A549 (cell line): ENCODE measurements around the gene SVOPL. TPM values are rescaled to one million over a fixed set of nuclear protein-coding genes. Genes with fewer than 3 reads are reported as not detected.

Experiments used
- ATAC-seq, 2 experiments: fragments of 200-7000 bp in 1 of 2; fragments of >200 bp in 1 of 2; cut with Nextera tagmentation in 1 of 2; cut with Tn5 transposase in 1 of 2; 3 replicates each; pipeline versions ENCODE4 v1.8.0 to v1.9.1; 2018 to 2020; ENCODE audit warnings: mild to moderate bottlenecking in 1 of 2, moderate library complexity in 1 of 2
- CTCF ChIA-PET: fragments of 300-600 bp; sonication (Branson Sonifier 250); formaldehyde crosslinking; extraction: SDS; loops from one replicate; lab custom pipeline; 2021; ENCODE audit warnings: antibody characterized with exemption, inconsistent platforms; lab: Yijun Ruan, JAX
- POLR2A ChIA-PET: fragments of 350-600 bp; formaldehyde crosslinking; extraction: SDS; loops from one replicate; lab custom pipeline; 2021; ENCODE audit warnings: antibody characterized with exemption, inconsistent platforms; lab: Yijun Ruan, JAX
- DNase-seq, 2 experiments: peaks; one replicate each; pipeline versions ENCODE4 v3.0.0 to v3.0.0-alpha.2; 2011 to 2016; ENCODE audit warnings: low read depth in 1 of 2, low spot score in 1 of 2
- FAIRE-seq: peaks from 2 replicates; lab custom pipeline; 2011; peaks lifted over from hg19 to GRCh38; lab: Jason Lieb, UNC
- H3K27ac ChIP-seq, 2 experiments: fragments of >200 bp; sonication (Bioruptor Twin); formaldehyde crosslinking; 3 replicates each; pipeline ENCODE4 v1.5.1; 2016 to 2017
- H3K4me1 ChIP-seq: fragments of >200 bp; sonication (Bioruptor Twin); formaldehyde crosslinking; 3 replicates; pipeline ENCODE4 v1.6.1; 2016
- H3K4me2 ChIP-seq: fragments of >200 bp; sonication (Bioruptor Twin); formaldehyde crosslinking; 3 replicates; pipeline ENCODE4 v1.6.1; 2016
- H3K4me3 ChIP-seq: fragments of >200 bp; sonication (Bioruptor Twin); formaldehyde crosslinking; 3 replicates; pipeline ENCODE4 v1.5.1; 2016
- H3K9me3 ChIP-seq: fragments of >200 bp; sonication (Bioruptor Twin); formaldehyde crosslinking; 3 replicates; pipeline ENCODE4 v1.6.1; 2016
- EP300 ChIP-seq, 2 experiments: fragments of >200 bp; sonication (Bioruptor Twin); formaldehyde crosslinking; IDR thresholded peaks; 2 replicates in 1 of 2; 3 replicates in 1 of 2; pipeline ENCODE4 v1.6.1; 2016 to 2017
- FOSL2 ChIP-seq, 2 experiments: fragments of 450-650 bp in 1 of 2; fragments of >200 bp in 1 of 2; sonication (Bioruptor Twin) in 1 of 2; formaldehyde crosslinking; IDR thresholded peaks; 2 replicates each; pipeline versions ENCODE4 v1.5.0 to v1.6.1; 2016 to 2020; ENCODE audit warnings: mild to moderate bottlenecking in 1 of 2, moderate library complexity in 1 of 2
- FOXS1 ChIP-seq: fragments of 250-450 bp; sonication (Bioruptor Pico); IDR thresholded peaks from 2 replicates; pipeline ENCODE4 v1.5.0; 2020; ENCODE audit warnings: mild to moderate bottlenecking, moderate library complexity
- HEYL ChIP-seq: fragments of 250-450 bp; sonication (Bioruptor Pico); IDR thresholded peaks from 2 replicates; pipeline ENCODE4 v1.8.0; 2021; ENCODE audit warnings: mild to moderate bottlenecking, moderate library complexity
- HOXB5 ChIP-seq: fragments of 250-450 bp; sonication (Bioruptor Pico); IDR thresholded peaks from 2 replicates; pipeline ENCODE4 v1.5.0; 2020; ENCODE audit warnings: mild to moderate bottlenecking, moderate library complexity
- MAZ ChIP-seq: fragments of 150-350 bp; IDR thresholded peaks from 2 replicates; pipeline ENCODE4 v1.6.1; 2014; ENCODE audit warnings: antibody characterized with exemption, low read depth, low read length, borderline replicate concordance
- NR3C1 ChIP-seq: fragments of >200 bp; sonication (Bioruptor Twin); formaldehyde crosslinking; IDR thresholded peaks from 3 replicates; pipeline ENCODE4 v1.6.1; 2017
- RAD21 ChIP-seq, 2 experiments: fragments of >200 bp in 1 of 2; sonication (Bioruptor Twin) in 1 of 2; formaldehyde crosslinking in 1 of 2; IDR thresholded peaks in 1 of 2; conservative IDR thresholded peaks in 1 of 2; 2 replicates in 1 of 2; 3 replicates in 1 of 2; pipeline ENCODE4 v1.6.1; 2012 to 2018; ENCODE audit warnings: inconsistent platforms in 1 of 2
- RNF2 ChIP-seq: fragments of 200-600 bp; sonication (generic); IDR thresholded peaks from 2 replicates; pipeline ENCODE4 v1.6.1; 2016; ENCODE audit warnings: low read depth, mild to moderate bottlenecking, antibody characterized with exemption, moderate library complexity, borderline replicate concordance
- SMC3 ChIP-seq: fragments of >200 bp; sonication (Bioruptor Twin); formaldehyde crosslinking; IDR thresholded peaks from 3 replicates; pipeline ENCODE4 v1.6.1; 2018; ENCODE audit warnings: inconsistent platforms
- ZC3H11A ChIP-seq: fragments of 450-650 bp; IDR thresholded peaks from 2 replicates; pipeline ENCODE4 v1.6.1; 2014; ENCODE audit warnings: antibody characterized with exemption, mild to moderate bottlenecking
- ZFP36 ChIP-seq: fragments of 450-650 bp; IDR thresholded peaks from 2 replicates; pipeline ENCODE4 v1.6.1; 2014; ENCODE audit warnings: borderline replicate concordance; ENCODE audit not compliant: partially characterized antibody
- WGBS: methylation state at CpG from one replicate; pipeline ENCODE4 v1.1.6; 2017; ENCODE audit errors: missing lambda C conversion rate; 5-methylcytosine and 5-hydroxymethylcytosine counted together
- polyA plus RNA-seq, 4 experiments: library from polyadenylated mRNA; depleted of rRNA in 3 of 4; stranded (reverse); fragments of >200 nt; fragmentation: RNase III in 1 of 4; extraction: RNeasy Plus Mini Kit Qiagen cat#74134 plus additional on column Dnase treatment in 1 of 4; gene quantifications; 2 replicates in 3 of 4; 3 replicates in 1 of 4; pipeline ENCODE4 v1.2.3, GENCODE V29; 2011 to 2017
- TF ChIP-seq, protein P1 (sequence below): fragments of 450-650 bp; IDR thresholded peaks from 2 replicates; pipeline ENCODE4 v1.6.1; 2014; ENCODE audit warnings: antibody characterized with exemption
- TF ChIP-seq, protein P2 (sequence below): IDR thresholded peaks from 2 replicates; pipeline ENCODE4 v1.6.1; 2012; ENCODE audit warnings: low read depth, borderline replicate concordance
- TF ChIP-seq, protein P3 (sequence below): IDR thresholded peaks from 2 replicates; pipeline ENCODE4 v1.6.1; 2012
- TF ChIP-seq, protein P4 (sequence below): fragments of 250-450 bp; sonication (Bioruptor Pico); IDR thresholded peaks from 2 replicates; pipeline ENCODE4 v1.5.0; 2021; ENCODE audit warnings: mild to moderate bottlenecking, moderate library complexity, borderline replicate concordance
- TF ChIP-seq, protein P5 (sequence below): fragments of 200-600 bp; sonication (generic); IDR thresholded peaks from 2 replicates; pipeline ENCODE4 v1.6.1; 2016; ENCODE audit warnings: antibody characterized with exemption, mild to moderate bottlenecking, moderate library complexity
- TF ChIP-seq, protein P6 (sequence below): fragments of >200 bp; sonication (Bioruptor Twin); formaldehyde crosslinking; IDR thresholded peaks from 3 replicates; pipeline ENCODE4 v1.5.1; 2016

Gene SVOPL
- polyA plus RNA-seq, 2 of the 4 experiments (the other 2 are of a cell fraction), result 0.21 TPM; not detected in 1

DNA sequence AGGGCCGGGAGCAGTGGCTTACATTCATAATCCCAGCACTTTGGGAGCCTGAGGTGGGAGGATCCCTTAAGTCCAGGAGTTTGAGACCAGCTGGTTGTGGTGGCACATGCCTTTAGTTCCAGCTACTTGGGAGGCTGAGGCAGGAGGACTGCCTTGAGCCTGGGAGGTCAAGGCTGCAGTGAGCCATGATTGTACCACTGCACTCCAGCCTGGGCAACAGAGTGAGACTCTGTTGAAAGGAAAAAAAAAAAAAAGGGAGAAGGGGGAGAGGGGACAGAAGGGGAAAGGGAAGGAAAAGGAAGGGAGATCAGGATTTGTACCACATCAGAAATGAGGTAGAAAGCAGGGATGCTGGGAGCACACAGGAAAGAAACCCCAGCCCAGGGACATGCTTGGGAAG lies 38.7 kb upstream of the SVOPL start:
- CTCF ChIA-PET, result interaction anchor here (1.4 to 2.3 kb wide), 3 partner anchors 10 to 836 kb away, joined by 3 to 23 read pairs (median 8); no protein-coding TSS in a partner anchor
- TF ChIP-seq, protein P1, sequence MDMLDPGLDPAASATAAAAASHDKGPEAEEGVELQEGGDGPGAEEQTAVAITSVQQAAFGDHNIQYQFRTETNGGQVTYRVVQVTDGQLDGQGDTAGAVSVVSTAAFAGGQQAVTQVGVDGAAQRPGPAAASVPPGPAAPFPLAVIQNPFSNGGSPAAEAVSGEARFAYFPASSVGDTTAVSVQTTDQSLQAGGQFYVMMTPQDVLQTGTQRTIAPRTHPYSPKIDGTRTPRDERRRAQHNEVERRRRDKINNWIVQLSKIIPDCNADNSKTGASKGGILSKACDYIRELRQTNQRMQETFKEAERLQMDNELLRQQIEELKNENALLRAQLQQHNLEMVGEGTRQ, result no peak
- no peak for TF ChIP-seq FOSL2 (IDR thresholded peaks at IDR 0.05)
- no peak for TF ChIP-seq FOSL2 (CRISPR knock-in tag; IDR thresholded peaks at IDR 0.05)
- no peak for TF ChIP-seq RNF2
- TF ChIP-seq, all 56 proteins: peak for 0
- no peak for FAIRE-seq
- 73% methylated on average over 1 of the region's 1 CpG for WGBS
- no peak for ATAC-seq
- no peaks in the 10 kb centered on the region for H3K9me3 ChIP-seq
- no peak overlapping the region for H3K4me2 ChIP-seq
- DNase-seq, result no peak
- H3K4me3 ChIP-seq, result no peak overlapping the region
- no peak overlapping the region; a peak in 2 of 6 replicates for H3K27ac ChIP-seq
- H3K4me1 ChIP-seq, result peaks cover 5% of the 10 kb centered on the region; the same call in 1 of the 3 replicates
- POLR2A ChIA-PET, result no interaction called here

DNA sequence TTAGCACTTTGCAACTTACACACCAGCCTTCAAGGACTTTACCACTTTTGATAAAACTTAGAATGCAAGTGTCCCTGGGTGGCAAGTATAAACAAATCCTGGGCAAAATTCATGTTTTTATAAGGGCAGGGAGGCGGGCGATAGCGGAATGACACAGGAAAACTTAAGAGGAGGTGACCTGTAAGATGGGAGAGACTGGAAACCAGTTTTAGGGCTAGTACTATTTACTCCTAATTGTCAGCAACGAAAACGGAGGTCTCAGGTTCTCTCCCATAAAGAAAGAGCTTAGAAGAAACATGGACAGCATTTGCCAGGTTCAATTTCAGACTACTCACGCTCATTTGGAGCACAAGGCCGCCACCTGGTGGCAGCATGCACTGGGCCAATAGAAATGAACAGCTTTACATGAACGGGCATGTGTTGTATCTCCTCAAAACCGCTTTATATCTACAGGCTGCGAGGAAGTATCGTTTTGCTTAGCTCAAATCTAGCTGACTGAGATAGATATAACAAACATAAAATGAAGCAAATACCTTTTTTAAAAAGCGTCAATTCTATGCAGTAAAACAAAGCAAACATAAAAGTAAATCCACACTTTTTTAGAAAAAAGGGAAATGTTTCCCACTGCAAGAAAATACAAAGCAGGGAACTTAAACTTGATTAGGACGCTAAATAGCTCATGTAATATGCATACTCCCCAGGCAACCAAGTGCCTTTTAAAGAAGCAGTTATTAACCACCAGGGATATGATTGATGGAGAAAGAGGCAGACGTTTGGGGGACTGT lies 37.6 kb upstream of the SVOPL start:
- H3K27ac ChIP-seq, result peak overlapping the region; percentile 50 to 57; a peak in 5 of 6 replicates
- WGBS, result 27% methylated on average over 14 of the region's 14 CpGs
- TF ChIP-seq RAD21 (conservative IDR thresholded peaks at IDR 0.05 in 1 of 2, IDR thresholded peaks at IDR 0.05 in 1 of 2), result peak; percentile 96 to 98
- TF ChIP-seq, protein P2, sequence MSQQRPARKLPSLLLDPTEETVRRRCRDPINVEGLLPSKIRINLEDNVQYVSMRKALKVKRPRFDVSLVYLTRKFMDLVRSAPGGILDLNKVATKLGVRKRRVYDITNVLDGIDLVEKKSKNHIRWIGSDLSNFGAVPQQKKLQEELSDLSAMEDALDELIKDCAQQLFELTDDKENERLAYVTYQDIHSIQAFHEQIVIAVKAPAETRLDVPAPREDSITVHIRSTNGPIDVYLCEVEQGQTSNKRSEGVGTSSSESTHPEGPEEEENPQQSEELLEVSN, result peak; percentile 61; the same call in 1 of the 2 replicates
- no peak for TF ChIP-seq MAZ
- TF ChIP-seq, protein P3, sequence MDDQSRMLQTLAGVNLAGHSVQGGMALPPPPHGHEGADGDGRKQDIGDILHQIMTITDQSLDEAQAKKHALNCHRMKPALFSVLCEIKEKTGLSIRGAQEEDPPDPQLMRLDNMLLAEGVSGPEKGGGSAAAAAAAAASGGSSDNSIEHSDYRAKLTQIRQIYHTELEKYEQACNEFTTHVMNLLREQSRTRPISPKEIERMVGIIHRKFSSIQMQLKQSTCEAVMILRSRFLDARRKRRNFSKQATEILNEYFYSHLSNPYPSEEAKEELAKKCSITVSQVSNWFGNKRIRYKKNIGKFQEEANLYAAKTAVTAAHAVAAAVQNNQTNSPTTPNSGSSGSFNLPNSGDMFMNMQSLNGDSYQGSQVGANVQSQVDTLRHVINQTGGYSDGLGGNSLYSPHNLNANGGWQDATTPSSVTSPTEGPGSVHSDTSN, result no peak
- peak; percentile 94 for TF ChIP-seq SMC3
- no peak for TF ChIP-seq NR3C1
- TF ChIP-seq FOXS1 (CRISPR knock-in tag), result no peak
- no peak for TF ChIP-seq HOXB5 (CRISPR knock-in tag)
- TF ChIP-seq, protein P4, sequence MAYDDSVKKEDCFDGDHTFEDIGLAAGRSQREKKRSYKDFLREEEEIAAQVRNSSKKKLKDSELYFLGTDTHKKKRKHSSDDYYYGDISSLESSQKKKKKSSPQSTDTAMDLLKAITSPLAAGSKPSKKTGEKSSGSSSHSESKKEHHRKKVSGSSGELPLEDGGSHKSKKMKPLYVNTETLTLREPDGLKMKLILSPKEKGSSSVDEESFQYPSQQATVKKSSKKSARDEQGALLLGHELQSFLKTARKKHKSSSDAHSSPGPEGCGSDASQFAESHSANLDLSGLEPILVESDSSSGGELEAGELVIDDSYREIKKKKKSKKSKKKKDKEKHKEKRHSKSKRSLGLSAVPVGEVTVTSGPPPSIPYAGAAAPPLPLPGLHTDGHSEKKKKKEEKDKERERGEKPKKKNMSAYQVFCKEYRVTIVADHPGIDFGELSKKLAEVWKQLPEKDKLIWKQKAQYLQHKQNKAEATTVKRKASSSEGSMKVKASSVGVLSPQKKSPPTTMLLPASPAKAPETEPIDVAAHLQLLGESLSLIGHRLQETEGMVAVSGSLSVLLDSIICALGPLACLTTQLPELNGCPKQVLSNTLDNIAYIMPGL, result no peak
- TF ChIP-seq ZFP36, result no peak
- no peak for TF ChIP-seq EP300 (IDR thresholded peaks at IDR 0.05)
- TF ChIP-seq, protein P5, sequence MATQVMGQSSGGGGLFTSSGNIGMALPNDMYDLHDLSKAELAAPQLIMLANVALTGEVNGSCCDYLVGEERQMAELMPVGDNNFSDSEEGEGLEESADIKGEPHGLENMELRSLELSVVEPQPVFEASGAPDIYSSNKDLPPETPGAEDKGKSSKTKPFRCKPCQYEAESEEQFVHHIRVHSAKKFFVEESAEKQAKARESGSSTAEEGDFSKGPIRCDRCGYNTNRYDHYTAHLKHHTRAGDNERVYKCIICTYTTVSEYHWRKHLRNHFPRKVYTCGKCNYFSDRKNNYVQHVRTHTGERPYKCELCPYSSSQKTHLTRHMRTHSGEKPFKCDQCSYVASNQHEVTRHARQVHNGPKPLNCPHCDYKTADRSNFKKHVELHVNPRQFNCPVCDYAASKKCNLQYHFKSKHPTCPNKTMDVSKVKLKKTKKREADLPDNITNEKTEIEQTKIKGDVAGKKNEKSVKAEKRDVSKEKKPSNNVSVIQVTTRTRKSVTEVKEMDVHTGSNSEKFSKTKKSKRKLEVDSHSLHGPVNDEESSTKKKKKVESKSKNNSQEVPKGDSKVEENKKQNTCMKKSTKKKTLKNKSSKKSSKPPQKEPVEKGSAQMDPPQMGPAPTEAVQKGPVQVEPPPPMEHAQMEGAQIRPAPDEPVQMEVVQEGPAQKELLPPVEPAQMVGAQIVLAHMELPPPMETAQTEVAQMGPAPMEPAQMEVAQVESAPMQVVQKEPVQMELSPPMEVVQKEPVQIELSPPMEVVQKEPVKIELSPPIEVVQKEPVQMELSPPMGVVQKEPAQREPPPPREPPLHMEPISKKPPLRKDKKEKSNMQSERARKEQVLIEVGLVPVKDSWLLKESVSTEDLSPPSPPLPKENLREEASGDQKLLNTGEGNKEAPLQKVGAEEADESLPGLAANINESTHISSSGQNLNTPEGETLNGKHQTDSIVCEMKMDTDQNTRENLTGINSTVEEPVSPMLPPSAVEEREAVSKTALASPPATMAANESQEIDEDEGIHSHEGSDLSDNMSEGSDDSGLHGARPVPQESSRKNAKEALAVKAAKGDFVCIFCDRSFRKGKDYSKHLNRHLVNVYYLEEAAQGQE, result no peak
- no peak for TF ChIP-seq HEYL (CRISPR knock-in tag)
- no peak for TF ChIP-seq ZC3H11A
- TF ChIP-seq, protein P6, sequence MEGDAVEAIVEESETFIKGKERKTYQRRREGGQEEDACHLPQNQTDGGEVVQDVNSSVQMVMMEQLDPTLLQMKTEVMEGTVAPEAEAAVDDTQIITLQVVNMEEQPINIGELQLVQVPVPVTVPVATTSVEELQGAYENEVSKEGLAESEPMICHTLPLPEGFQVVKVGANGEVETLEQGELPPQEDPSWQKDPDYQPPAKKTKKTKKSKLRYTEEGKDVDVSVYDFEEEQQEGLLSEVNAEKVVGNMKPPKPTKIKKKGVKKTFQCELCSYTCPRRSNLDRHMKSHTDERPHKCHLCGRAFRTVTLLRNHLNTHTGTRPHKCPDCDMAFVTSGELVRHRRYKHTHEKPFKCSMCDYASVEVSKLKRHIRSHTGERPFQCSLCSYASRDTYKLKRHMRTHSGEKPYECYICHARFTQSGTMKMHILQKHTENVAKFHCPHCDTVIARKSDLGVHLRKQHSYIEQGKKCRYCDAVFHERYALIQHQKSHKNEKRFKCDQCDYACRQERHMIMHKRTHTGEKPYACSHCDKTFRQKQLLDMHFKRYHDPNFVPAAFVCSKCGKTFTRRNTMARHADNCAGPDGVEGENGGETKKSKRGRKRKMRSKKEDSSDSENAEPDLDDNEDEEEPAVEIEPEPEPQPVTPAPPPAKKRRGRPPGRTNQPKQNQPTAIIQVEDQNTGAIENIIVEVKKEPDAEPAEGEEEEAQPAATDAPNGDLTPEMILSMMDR, result peak; percentile 96
- peak; percentile 32 for FAIRE-seq
- H3K9me3 ChIP-seq, result no peaks in the 10 kb centered on the region
- peak; percentile 98 to 99 for ATAC-seq
- CTCF ChIA-PET, result interaction anchor here (0.6 to 2.6 kb wide), 59 partner anchors 9 to 1135 kb away, joined by 3 to 32 read pairs (median 3); partner anchors contain the start of genes AKR1D1 and CREB3L2
- peak overlapping the region; percentile 41 for H3K4me2 ChIP-seq
- POLR2A ChIA-PET, result interaction anchor here (1.0 kb wide), 1 partner anchor 577 kb away, joined by 5 read pairs; no protein-coding TSS in a partner anchor
- H3K4me1 ChIP-seq, result peaks cover 5% of the 10 kb centered on the region; the same call in 1 of the 3 replicates
- DNase-seq, result peak; percentile 73 to 86
- no peak overlapping the region for H3K4me3 ChIP-seq
